GM19238 (cell line): ENCODE measurements around the gene SESTD1.

Experiments
- DNase-seq: peaks from one replicate; pipeline ENCODE4 v3.0.0; 2011; ENCODE audit warnings: low spot score; ENCODE audit not compliant: insufficient read length

Gene SESTD1

DNA sequence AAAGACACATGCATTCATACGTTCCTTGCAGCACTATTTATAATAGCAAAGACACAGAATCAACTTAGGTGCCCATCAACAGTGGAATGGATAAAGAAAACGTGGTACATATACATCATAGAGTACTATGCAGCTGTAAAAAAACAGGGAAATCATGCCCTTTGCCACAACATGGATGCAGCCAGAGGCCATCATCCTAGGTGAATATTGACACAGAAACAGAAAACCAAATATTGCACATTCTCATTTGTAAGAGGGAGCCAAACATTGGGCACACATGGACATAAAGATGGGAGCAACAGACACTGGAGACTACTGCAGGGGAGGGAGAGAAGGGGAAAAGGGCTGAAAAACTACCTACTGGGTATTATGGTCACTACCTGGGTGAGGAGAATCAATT, 73.5 kb downstream of the SESTD1 start:
- no peak for DNase-seq

DNA sequence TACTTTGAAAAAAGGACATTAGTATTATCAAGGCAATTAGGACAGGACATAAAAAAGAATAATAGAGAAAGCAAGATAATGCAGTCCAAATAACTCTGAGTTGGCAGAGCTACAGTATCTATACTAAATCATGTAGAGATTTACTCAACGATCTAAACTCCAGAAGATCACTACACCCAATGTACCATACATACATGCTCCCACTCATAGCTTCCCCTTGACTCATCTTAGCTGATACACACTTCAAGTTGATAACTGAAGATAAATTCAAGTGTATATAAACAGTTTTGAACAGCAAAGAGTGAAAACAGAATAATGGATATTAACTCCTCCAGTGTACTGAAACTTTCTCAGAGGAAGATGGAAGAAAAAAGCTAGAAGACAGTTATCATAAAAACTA, 78.5 kb downstream of the SESTD1 start:
- no peak for DNase-seq

DNA sequence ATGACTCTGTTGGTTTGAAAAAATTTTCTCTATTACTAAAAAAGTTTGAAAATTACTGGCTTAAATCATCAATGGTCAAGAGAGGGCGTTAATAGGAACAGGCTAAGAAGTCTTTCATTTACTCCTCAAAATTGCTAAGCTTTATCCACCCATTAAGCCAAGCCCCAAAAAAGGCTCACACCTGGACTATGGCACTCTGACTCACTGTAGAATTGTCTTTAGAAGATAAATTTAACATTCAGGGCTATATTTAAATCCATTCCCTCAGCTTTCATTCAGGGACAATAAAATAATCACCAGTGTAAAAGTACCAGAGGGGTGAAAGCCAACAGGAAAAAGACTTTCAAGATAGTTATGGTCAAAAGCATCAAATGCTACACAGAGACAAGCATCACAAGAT, 80.0 kb downstream of the SESTD1 start:
- DNase-seq = no peak

DNA sequence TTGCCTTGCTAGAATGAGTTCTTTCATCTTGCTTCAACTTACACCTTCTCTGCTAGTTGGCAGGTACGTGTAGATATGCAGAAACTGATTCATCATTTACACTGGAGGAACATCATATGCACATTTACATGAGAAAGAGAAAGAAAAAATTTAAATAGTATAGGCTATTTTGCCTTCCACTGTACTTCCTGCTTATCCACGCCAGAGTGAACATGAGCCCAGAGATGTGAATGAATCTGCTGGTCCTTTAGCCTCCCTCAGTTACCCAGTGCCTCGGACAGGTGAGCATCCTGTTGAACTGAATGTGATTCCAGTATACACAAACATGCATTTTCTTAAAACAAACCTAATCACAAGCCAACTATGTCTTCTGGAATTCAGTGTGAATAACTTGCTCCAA, 83.6 kb downstream of the SESTD1 start:
- DNase-seq = no peak

DNA sequence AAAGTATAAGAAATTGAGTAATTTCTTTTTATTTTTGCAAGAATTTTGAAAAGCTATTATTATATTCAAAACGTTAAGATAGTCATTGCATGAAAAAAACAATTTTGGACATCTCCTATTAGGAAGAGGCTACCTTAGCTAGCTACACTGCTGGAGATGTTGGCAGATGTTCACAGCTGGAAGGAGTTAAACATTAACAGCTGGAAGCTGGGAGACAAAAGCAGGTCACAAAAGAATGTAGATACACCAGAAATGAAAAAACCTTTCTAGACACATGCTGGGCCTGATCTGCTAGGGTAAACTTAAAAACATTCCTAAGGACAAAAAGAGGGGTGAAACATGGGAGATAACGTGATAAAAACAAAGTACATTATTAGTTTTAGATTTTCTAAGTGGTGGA, 84.4 kb downstream of the SESTD1 start:
- no peak for DNase-seq

DNA sequence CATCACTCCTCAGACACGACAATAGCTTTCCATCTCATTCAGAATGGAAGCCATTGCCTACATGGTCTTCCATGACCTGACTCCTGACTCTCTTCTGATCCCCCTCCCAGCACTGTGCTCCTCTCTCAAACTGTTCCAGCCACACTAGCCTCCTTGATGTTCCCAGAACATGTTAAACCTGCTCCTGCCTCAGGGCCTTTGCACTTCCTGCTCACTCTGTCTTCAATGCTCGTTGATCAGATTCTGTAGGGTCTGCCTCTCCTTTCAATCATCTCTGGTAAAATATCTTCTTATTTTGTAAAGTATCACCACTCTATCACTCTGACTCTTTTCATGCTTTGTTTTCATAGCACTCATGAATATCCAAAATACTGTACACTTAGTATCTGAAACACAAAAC, 84.9 kb downstream of the SESTD1 start:
- DNase-seq = no peak

DNA sequence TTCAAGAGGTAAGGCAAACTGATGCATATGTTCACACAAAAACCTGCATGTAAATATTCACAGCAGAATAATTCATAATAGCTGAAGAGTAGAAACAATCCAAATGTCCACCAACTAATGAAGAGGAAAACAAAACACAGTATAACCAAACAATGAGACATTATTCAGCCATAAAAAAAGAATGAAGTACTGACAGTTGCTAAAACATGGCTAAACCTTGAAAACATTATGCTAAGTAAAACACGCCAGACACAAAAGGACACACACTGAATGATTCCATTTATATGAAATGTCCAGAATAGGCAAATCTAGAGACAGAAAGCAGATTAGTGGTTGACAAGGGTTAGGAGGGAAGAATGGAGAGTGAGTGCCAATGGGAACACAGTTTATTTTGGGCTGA, 86.9 kb downstream of the SESTD1 start:
- DNase-seq = no peak

DNA sequence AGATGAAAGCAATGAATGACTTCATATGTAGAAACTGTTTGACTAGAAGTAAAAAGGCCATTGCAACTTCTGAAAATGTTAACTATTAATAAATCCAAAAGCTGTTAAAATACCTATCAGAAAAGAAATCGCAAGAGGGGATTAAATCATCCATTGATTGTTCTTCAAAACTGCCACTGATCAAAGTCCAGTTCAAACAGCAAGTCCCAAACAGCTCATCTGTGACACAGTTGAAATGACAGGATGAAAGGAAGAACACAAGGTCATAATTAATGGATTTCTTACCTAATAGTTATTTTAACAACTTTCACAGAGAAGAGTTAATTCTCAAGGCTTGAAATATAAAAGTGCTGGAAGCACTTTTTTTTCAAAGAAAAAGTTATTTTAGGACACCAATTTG, 90.4 kb downstream of the SESTD1 start:
- DNase-seq = no peak

DNA sequence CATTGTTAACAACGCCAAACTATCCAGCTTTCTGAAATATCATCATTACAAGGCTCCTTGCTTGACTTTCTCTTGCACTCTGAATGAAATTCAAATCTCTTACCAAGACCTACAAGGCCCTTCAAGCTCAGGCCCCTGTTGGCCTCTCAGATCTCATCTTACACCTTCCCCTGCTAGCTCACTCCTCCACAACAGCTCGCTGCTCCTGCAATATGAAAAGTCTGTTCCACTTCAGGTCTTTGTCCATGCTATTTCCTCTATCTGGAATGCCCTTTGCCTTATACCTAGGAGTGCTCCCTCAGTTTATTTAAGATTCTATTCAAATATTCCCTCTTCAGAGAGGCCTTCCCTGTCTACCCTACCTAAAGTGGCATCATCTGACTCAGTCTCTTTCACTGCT, 91.7 kb downstream of the SESTD1 start:
- no peak for DNase-seq

DNA sequence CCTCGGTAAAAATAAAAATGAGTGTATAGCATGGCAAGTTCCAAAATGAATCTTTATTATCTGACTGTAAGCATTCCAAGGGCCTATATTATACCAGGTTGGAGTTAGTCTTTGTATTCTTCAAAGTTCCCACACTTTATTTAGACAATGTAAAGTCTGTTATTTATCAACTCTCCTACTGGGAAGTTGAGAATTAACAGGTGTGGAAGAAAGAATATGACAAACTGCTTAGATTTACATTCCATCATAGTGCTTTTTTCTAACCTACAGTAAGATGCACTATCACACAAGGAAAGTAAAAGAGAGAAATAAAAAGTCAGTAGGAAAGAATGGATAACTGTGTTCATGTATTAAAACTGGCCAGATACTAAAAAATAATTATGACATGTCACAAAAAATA, 93.3 kb downstream of the SESTD1 start:
- DNase-seq = no peak

DNA sequence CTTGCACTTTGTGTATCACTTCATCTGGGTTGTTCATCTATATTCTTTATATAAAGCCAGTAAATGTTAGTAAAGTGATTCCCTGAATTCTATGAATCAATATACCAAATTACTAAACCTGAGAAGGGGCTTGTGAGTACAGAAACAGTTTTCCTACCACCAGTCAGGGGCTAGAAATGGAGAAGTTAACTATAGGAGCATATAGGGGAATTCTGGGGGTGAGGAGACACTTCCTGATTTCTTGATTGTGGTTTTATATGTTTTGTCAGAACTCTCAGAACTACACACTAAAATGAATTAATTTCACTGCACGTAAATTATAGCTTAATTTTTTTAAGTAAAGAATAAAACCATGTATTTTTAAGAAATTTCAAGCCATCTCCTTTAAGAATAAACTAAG, 93.7 kb downstream of the SESTD1 start:
- no peak for DNase-seq

DNA sequence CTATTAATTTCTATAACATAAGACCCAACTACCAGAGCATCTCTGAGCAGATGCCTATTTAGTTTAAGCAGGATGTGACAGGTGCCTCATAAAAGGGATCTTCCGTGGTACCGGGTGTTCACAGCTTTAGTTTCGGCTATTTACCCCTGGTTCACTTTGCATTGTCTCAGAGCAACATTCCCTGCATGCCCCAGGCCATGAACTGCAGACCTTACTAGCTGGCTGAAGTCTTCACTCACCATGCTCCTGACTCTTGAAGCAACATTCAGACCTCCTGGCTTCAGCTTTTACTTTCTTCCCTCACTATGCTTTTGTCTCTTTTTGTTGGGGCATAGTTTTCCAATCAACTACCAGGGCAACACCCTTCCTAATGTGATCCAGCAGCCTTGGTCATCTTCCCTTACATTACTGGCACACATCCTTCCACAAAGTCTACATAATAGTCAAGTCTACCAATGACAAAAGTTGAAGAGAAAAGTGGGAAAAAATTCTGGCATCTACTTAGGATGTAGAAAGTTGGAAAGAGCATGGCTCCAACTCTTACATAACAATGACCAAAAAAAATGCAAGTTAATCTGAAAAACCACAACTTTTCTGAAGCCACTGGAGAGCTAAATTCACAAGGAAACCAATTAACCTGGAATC, 99.2 kb downstream of the SESTD1 start:
- DNase-seq = no peak

DNA sequence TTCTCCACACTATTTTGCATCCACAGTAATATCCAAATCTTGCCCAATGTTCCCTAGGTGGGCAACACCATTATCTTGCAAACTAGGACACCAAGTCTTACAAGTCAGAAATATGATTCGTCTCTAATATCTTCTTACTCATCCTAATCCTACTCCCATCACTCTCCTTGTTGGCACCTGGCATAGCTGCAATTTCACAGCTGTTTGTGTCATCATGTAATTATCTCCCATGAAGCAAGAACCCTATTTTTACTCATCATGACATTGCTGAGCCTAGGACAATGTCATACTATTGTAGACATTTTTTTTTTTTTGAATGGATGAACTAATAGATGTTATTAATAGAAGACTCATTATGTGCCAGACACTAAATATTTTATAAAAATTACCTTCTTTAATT, 123.4 kb downstream of the SESTD1 start:
- no peak for DNase-seq

DNA sequence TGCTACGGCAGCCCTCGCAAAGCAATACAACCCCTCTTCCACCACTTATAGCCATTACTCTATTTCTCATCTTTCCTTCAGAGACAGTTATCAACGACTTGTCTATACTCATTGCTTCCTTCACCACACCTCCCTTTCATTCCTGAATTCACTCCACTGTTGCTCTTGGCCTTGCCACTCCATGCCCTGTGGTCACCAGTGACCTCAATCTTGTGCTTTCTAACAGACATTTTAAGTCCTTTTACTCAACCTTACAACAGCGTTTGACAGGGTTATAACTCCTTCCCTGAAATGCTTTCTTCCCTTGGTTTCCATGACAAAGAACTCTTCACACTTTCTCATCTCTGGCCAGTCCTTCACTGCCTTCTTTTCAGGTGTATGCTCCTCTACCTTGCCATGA, 124.1 kb downstream of the SESTD1 start:
- no peak for DNase-seq

DNA sequence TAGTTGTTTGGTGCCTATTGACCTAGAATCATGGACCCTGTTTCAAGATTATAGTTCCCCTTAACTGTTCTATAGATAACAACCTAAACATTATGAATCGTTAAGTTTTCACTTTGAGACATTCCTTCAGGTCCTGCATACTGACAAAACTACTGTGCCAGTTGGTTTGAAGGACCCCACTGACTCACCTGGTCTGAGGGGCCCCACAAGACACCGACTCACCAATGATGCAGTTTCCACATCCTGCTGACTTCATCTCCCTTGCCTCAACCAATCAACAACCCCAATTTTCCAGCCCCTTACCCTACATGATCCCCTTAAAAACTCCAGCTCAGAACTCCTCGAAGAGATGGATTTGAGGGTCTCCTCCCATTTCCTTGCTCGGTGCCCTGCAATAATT, 125.1 kb downstream of the SESTD1 start:
- no peak for DNase-seq

DNA sequence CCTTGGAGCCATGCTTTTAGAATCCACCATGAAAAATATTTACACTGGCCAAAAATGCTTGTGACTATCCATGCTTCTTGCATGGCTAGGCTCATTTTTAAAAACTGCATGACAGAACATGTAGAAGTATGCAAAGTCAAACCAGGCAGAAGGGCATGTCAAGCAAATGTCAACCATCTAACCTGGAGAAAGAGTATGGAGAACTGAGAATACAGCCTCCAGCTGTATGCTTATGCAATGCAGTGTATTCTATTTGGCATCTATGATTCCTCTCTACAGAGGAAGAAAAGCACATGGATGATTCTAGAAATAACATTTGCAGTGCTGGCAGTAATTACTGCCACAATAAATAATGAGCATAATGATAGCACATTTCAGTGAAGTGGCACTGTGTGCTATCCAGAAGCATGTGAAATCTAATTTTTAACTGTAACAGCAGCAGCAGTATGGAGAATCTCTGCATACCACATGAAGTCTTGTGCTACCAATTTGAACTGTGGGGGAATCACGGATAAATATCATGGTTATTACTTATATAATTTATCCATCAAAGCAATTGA, 127.4 kb downstream of the SESTD1 start:
- DNase-seq = no peak

DNA sequence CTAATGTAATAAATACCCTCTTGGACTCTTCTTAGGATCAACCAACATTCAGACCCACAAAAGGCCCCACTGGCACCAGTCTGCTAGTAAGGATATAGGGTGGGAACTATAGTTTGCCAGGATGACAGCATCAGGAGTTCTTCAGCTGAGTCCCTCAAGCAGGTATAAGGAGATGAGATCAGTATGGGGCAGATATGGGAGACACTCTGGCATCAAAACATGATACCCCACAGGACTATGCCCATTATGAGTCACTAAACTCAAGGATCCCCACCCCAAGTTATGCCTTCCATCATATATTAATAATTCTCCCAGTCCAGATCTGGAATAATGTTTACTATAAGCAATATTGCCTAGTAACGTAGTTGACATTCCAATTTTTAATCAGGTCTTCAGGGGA, 131.6 kb downstream of the SESTD1 start:
- no peak for DNase-seq

DNA sequence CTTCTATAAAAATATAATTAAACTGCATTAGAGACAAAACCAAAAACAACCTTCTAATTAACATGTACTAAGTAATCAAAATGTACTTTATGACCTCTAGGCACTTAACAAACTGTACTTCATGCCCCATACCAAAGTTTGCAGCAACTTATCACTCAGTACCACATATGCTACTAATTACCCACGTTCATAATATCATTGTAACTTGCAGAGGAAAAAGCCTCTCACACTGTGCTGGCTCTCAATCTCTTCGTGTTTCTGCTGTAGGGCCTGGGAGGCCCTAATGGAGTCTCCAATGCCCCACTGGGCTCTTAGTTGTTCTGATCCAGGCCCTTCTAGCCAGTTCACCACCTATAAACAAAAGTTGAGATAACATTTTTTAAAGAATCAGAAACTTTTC, 132.6 kb downstream of the SESTD1 start:
- DNase-seq = no peak

DNA sequence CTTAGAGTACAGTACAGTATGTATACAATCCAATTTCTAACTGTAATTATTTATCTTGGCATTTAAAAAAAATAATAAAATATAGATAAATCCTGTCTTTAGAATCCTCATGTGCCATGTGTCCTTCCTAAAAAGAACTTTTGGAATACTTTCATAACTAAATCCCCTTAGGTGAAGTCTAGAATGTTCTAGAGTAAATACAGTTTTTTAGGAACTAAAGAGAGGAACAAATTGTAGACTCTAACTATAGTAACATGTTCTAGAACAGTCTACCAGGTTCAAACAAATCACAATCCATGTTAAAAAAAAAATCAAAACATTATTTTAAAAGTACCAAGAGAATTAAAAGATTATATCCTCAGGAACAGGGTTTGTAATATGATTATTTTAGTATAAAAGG, 134.1 kb downstream of the SESTD1 start:
- DNase-seq = no peak

DNA sequence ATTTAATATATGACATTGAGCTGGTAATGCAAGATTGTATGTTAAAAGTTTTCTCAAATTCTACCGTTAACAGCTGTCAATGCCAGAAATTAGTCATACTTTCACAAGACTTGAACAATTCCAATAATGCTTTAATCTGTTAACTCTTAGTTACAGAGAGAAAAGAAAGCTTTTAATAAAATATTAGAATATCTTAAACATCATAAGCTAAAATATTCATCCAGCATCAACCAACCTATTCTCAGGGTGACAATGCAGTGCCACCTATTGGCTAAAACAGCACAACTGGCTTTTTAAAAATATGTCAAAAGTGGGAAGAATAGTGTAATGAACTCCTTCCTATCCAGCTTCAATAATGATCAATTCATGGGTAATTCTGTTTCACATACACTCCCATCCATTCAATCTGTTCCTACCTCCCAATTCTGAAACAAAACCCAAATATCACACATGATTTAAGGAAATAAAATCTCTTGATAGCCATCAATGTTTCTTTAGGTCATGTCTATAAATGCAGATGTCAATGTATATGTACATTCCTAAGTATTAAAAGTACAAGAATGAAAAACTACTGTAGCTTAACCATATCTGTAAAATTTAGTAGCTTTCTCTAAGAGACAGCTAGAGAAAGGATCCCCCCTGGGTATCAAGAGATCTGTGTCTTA, 134.9 kb downstream of the SESTD1 start:
- DNase-seq = peak; percentile 2

DNA sequence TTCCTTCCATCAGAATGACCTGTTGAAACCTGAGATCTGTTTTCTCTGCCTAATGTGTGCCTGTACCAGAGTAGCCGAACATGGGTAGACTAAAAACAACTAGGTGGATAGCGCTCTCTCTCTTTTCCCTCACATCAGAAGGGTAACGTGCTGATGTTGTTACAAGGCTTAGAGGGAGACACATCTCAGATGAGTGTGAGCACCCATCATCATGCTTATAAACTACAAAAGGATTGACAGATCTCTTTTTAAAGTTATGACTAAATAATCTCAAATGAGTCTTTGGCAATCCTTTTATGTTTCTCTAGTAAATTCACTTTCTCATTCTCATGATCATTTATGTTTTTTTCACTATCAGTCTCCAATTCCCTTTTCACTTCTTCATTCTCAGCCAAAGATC, 139.2 kb downstream of the SESTD1 start:
- DNase-seq = no peak

DNA sequence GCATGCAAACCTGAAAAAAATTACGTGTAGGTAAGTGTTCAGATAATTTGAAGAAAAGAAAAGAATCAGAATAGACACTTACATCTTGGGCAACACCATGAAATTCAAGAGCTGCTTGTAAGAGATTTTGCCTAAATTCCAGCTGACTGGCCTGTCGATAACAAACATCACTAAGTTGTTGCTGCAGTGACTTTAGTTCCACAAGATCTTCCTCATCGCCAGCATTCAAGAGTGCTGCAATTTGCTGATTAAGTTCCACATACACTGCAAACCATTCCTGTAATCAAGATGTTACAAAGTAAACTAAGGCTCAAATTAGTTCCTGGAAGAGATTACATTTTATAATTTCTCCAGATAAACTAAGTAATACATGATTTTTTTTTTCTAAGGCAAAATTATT, 140.3 kb downstream of the SESTD1 start:
- DNase-seq = no peak

DNA sequence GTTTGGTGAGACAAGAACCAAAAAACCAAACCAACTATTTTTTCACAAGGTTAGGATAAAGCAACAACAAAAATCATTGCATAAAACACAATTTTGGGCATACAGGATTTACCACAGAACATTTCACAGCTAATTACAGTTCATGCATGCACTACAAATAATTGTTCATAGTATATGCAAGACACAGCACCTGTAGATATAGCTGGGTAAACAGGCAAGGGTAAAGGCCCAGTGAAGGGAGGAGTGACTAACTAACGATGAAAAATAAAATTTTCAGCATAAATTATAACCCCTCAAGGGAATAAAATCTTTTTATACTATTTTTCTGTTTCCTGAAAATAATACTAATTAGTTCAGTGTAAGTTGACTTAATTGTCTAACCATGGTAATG, 141.4 kb downstream of the SESTD1 start:
- no peak for DNase-seq
